Keratinocyte (primary cell): Measurements from ENCODE around the gene CLK3. TPM values are rescaled to one million over a fixed set of nuclear protein-coding genes. Genes with fewer than 3 reads are reported as not detected.

Experiments used
- DNase-seq: peaks from one replicate; pipeline ENCODE4 v3.0.0-alpha.2; 2011; ENCODE audit warnings: low read depth, missing footprints, low spot score
- FAIRE-seq: peaks from 2 replicates; lab custom pipeline; 2011; peaks lifted over from hg19 to GRCh38; lab: Jason Lieb, UNC
- H2AFZ ChIP-seq: 2 replicates; pipeline ENCODE4 v1.6.0; 2012; ENCODE audit warnings: low read length, control low read depth, inconsistent platforms; ENCODE audit not compliant: control insufficient read depth
- H3K27ac ChIP-seq: 2 replicates; pipeline ENCODE4 v1.5.1; 2011; ENCODE audit warnings: low read length; ENCODE audit not compliant: control insufficient read depth, insufficient read depth
- H3K27me3 ChIP-seq: 3 replicates; pipeline ENCODE4 v1.6.0; 2011; ENCODE audit warnings: low read length; ENCODE audit not compliant: control insufficient read depth, insufficient read depth; ENCODE audit errors: extremely low read depth
- H3K36me3 ChIP-seq, 2 experiments: 2 replicates in 1 of 2; 3 replicates in 1 of 2; pipeline ENCODE4 v1.5.1; 2011; ENCODE audit warnings: low read length in 2 of 2, mild to moderate bottlenecking in 1 of 2; ENCODE audit not compliant: control insufficient read depth in 2 of 2, insufficient read depth in 2 of 2; ENCODE audit errors: extremely low read depth in 1 of 2
- H3K4me1 ChIP-seq: 3 replicates; pipeline ENCODE4 v1.5.1; 2011; ENCODE audit warnings: low read length; ENCODE audit not compliant: control insufficient read depth, insufficient read depth; ENCODE audit errors: extremely low read depth
- H3K4me2 ChIP-seq: 3 replicates; pipeline ENCODE4 v1.6.0; 2011; ENCODE audit warnings: low read depth, low read length; ENCODE audit not compliant: control insufficient read depth, insufficient read depth; ENCODE audit errors: extremely low read depth
- H3K4me3 ChIP-seq, 3 experiments: fragments of 200-600 bp in 1 of 3; sonication (generic) in 1 of 3; 2 replicates in 2 of 3; 3 replicates in 1 of 3; pipeline ENCODE4 v1.5.1; 2011 to 2016; ENCODE audit warnings: low read length in 3 of 3, mild to moderate bottlenecking in 3 of 3, control low read depth in 2 of 3, inconsistent platforms in 1 of 3, low read depth in 1 of 3, mixed read lengths in 1 of 3, mixed run types in 1 of 3, moderate library complexity in 1 of 3; ENCODE audit not compliant: control insufficient read depth in 2 of 3, insufficient read depth in 2 of 3; ENCODE audit errors: extremely low read depth in 1 of 3
- H3K79me2 ChIP-seq: 2 replicates; pipeline ENCODE4 v1.6.0; 2012; ENCODE audit warnings: low read length; ENCODE audit not compliant: control insufficient read depth, insufficient read depth
- H3K9ac ChIP-seq: 3 replicates; pipeline ENCODE4 v1.6.0; 2011; ENCODE audit warnings: low read length; ENCODE audit not compliant: control insufficient read depth, insufficient read depth; ENCODE audit errors: extremely low read depth
- H3K9me1 ChIP-seq: 3 replicates; pipeline ENCODE4 v1.6.0; 2011; ENCODE audit warnings: low read length; ENCODE audit not compliant: control insufficient read depth, insufficient read depth; ENCODE audit errors: extremely low read depth
- H3K9me3 ChIP-seq: 2 replicates; pipeline ENCODE4 v1.5.1; 2012; ENCODE audit warnings: low read depth, low read length; ENCODE audit not compliant: control insufficient read depth
- H4K20me1 ChIP-seq: 3 replicates; pipeline ENCODE4 v1.6.0; 2011; ENCODE audit warnings: low read length; ENCODE audit not compliant: control insufficient read depth, insufficient read depth; ENCODE audit errors: extremely low read depth
- CTCF ChIP-seq, 3 experiments: IDR thresholded peaks in 1 of 3; conservative IDR thresholded peaks in 1 of 3; optimal IDR thresholded peaks in 1 of 3; 2 replicates in 2 of 3; 3 replicates in 1 of 3; pipeline versions ENCODE3 to v1.5.1; 2011; ENCODE audit warnings: low read length in 3 of 3, mild to moderate bottlenecking in 3 of 3, moderate library complexity in 2 of 3, control low read depth in 1 of 3, inconsistent platforms in 1 of 3; ENCODE audit not compliant: insufficient read depth in 2 of 3; ENCODE audit errors: extremely low read depth in 1 of 3
- EZH2 ChIP-seq: IDR thresholded peaks from one replicate; pipeline ENCODE4 v1.6.1; 2012; ENCODE audit warnings: inconsistent platforms, mild to moderate bottlenecking, low read length, moderate library complexity
- dilution Hi-C: fragments of 300-500 bp; cut with MboI; formaldehyde crosslinking; loops from one replicate; pipeline ENCODE4 v1.7.0; 2020; ENCODE audit warnings: low sequenced_read_pairs; ENCODE audit not compliant: extremely low pct_ligation_motif_present
- polyA plus RNA-seq, 5 experiments: library from polyadenylated mRNA; depleted of rRNA in 3 of 5; stranded (reverse) in 3 of 5; stranded (forward) in 1 of 5; unstranded in 1 of 5; fragments of >200 nt; gene quantifications; 1 replicate in 1 of 5; 2 replicates in 3 of 5; 3 replicates in 1 of 5; pipeline versions ENCODE4 v1.2.1 to v1.2.3, GENCODE V29; 2011 to 2012; ENCODE audit warnings: missing spikeins in 2 of 5, low read depth in 1 of 5, low replicate concordance in 1 of 5

The CLK3 gene
- polyA plus RNA-seq, 1 donor (not counting 4 experiments of a cell fraction or from before 2014, with no cell fraction given): 61.2 TPM

DNA sequence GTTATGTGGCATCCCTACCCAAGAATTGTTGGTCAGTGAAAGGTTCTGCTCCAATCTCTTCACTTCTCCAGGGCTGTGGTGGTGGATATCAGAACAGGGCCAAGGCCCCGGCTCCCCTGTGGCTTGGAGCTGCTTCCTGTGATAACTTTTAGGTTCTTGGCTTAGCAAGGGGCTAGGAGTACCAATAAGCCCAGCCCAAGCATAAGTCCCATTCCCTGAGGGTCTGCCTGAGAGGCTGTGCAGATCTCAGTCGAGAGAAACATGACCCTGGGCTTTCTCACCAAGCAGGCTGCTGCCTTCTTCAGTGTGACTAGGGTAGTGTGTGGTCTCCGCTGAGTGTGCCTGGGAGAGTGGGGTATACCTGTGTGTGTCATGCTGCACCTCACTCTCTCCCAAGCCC is 7.1 kb downstream of the CLK3 start:
- peaks cover 73 to 85% of the 10 kb centered on the region in 2 experiments for H3K36me3 ChIP-seq
- no peak overlapping the region for H3K4me3 ChIP-seq
- no peak for TF ChIP-seq EZH2
- H3K4me2 ChIP-seq: no peak overlapping the region
- peaks cover 58% of the 10 kb centered on the region for H3K79me2 ChIP-seq
- FAIRE-seq (no peak), DNase-seq (no peak)
- dilution Hi-C loops: no loop called here
- H3K4me1 ChIP-seq: peaks cover 9% of the 10 kb centered on the region
- no peaks in the 10 kb centered on the region for H3K27me3 ChIP-seq
- peaks cover 36% of the 10 kb centered on the region for H4K20me1 ChIP-seq
- H2AFZ ChIP-seq: no peak overlapping the region
- H3K9me3 ChIP-seq: no peaks in the 10 kb centered on the region
- no peaks in the 10 kb centered on the region for H3K9me1 ChIP-seq
- H3K9ac ChIP-seq: no peak overlapping the region
- H3K27ac ChIP-seq: no peak overlapping the region

GRCh38 chr15:74624020-74624602 is 8.5 kb downstream of the CLK3 start:
- H3K4me3 ChIP-seq: no peak overlapping the region
- H3K4me1 ChIP-seq: peaks cover 8% of the 10 kb centered on the region
- DNase-seq (no peak), FAIRE-seq (no peak)
- H3K9ac ChIP-seq: no peak overlapping the region
- H3K36me3 ChIP-seq: peaks cover 82 to 88% of the 10 kb centered on the region in 2 experiments
- TF ChIP-seq CTCF (optimal IDR thresholded peaks at IDR 0.05 in 1 of 3, IDR thresholded peaks at IDR 0.05 in 1 of 3, conservative IDR thresholded peaks at IDR 0.05 in 1 of 3; ENCODE audit: extremely low read depth in 1 of 3, insufficient read depth in 2 of 3, low read length in 3 of 3) (no peak), EZH2 (no peak)
- H2AFZ ChIP-seq: no peak overlapping the region
- dilution Hi-C loops: no loop called here
- no peak overlapping the region for H3K27ac ChIP-seq
- H3K4me2 ChIP-seq: no peak overlapping the region
- H3K9me1 ChIP-seq: no peaks in the 10 kb centered on the region
- H3K27me3 ChIP-seq: no peaks in the 10 kb centered on the region
- H3K79me2 ChIP-seq: peaks cover 44% of the 10 kb centered on the region
- H4K20me1 ChIP-seq: peaks cover 26% of the 10 kb centered on the region
- H3K9me3 ChIP-seq: no peaks in the 10 kb centered on the region

DNA sequence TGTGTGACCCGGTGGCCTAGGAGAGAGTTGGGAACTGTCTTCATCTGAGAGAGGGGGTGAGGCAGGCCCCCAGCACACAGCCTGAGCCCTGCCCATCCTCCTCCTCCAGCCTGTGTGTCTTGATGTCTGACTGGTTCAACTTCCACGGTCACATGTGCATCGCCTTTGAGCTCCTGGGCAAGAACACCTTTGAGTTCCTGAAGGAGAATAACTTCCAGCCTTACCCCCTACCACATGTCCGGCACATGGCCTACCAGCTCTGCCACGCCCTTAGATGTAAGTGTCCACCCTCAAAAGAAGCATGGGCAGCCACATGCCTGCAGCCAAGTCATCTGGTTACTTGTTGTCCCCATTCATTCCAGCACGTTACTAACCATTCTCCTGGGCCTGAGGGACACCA is 10.1 kb downstream of the CLK3 start:
- peaks cover 6% of the 10 kb centered on the region for H3K4me1 ChIP-seq
- FAIRE-seq (no peak), DNase-seq (no peak)
- dilution Hi-C loops: no loop called here
- H3K9ac ChIP-seq: no peak overlapping the region
- no peaks in the 10 kb centered on the region for H3K9me3 ChIP-seq
- no peak overlapping the region for H2AFZ ChIP-seq
- H3K27ac ChIP-seq: no peak overlapping the region
- peaks cover 28% of the 10 kb centered on the region for H3K79me2 ChIP-seq
- H3K4me2 ChIP-seq: no peak overlapping the region
- H3K4me3 ChIP-seq: no peak overlapping the region
- peaks cover 76 to 91% of the 10 kb centered on the region in 2 experiments for H3K36me3 ChIP-seq
- no peaks in the 10 kb centered on the region for H3K27me3 ChIP-seq
- TF ChIP-seq EZH2 (no peak), CTCF (optimal IDR thresholded peaks at IDR 0.05 in 1 of 3, IDR thresholded peaks at IDR 0.05 in 1 of 3, conservative IDR thresholded peaks at IDR 0.05 in 1 of 3; ENCODE audit: extremely low read depth in 1 of 3, insufficient read depth in 2 of 3, low read length in 3 of 3) (no peak)
- no peaks in the 10 kb centered on the region for H3K9me1 ChIP-seq
- H4K20me1 ChIP-seq: peaks cover 26% of the 10 kb centered on the region
